Nephron (organoid): ENCODE measurements around the gene FAM216B.

Experiments
- H3K27ac Mint-ChIP-seq, 3 experiments: 2 replicates each; pipeline ENCODE4 v1.8.0; 2020; ENCODE audit warnings: mixed read lengths in 3 of 3, mild to moderate bottlenecking in 2 of 3, moderate library complexity in 1 of 3
- H3K27me3 Mint-ChIP-seq: 2 replicates; pipeline ENCODE4 v1.8.0; 2021; ENCODE audit warnings: low read depth, mild to moderate bottlenecking, moderate library complexity, mixed read lengths
- H3K36me3 Mint-ChIP-seq: 2 replicates; pipeline ENCODE4 v1.8.0; 2020; ENCODE audit warnings: low read depth, mixed read lengths
- H3K4me1 Mint-ChIP-seq: 2 replicates; pipeline ENCODE4 v1.8.0; 2020; ENCODE audit warnings: mixed read lengths
- H3K4me3 Mint-ChIP-seq, 3 experiments: 2 replicates each; pipeline ENCODE4 v1.8.0; 2020; ENCODE audit warnings: mild to moderate bottlenecking in 3 of 3, mixed read lengths in 3 of 3, moderate library complexity in 2 of 3
- H3K9me3 Mint-ChIP-seq: 2 replicates; pipeline ENCODE4 v1.8.0; 2020; ENCODE audit warnings: mixed read lengths
- CTCF ChIP-seq, 3 experiments: fragments of 200-600 bp; sonication (generic); IDR thresholded peaks; one replicate each; pipeline ENCODE4 v1.5.0; 2021; ENCODE audit warnings: antibody characterized with exemption in 3 of 3; ENCODE audit not compliant: unreplicated experiment in 3 of 3

Gene FAM216B

DNA sequence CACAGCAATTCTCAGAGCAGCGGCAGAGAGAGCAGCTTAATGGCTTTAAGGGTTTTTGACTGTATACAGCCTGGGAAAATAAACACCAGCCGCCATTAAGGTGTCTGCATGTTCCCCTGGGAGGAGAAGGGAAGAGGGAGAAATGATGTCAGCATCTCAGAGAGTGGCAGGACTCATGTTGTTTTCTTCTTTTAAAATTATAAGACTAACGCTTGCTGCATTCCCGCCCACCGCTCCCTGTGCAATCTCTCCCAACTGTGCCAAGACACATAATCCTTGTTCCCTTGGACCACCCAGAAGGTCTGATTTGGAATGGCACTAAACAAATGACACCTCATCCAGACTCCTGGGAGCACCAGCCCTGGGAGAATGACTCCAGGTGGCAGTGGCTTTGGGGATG lies 27.7 kb upstream of the FAM216B start:
- Mint-ChIP-seq H3K4me1 (peaks cover 41% of the 10 kb centered on the region), H3K27ac (peak overlapping the region; percentile 36 to 89 (median 62)), H3K27me3 (no peaks in the 10 kb centered on the region), H3K9me3 (peaks cover 3% of the 10 kb centered on the region), H3K4me3 (peak overlapping the region in 1 of 3 experiments; percentile 21), H3K36me3 (no peaks in the 10 kb centered on the region)
- TF ChIP-seq CTCF (IDR thresholded peaks at IDR 0.05; ENCODE audit: unreplicated experiment in 3 of 3) = no peak

GRCh38 chr13:42754801-42755510 lies 26.4 kb upstream of the FAM216B start:
- H3K27me3 Mint-ChIP-seq = no peaks in the 10 kb centered on the region
- H3K36me3 Mint-ChIP-seq = no peaks in the 10 kb centered on the region
- peaks cover 3% of the 10 kb centered on the region for H3K9me3 Mint-ChIP-seq
- H3K4me1 Mint-ChIP-seq = peaks cover 41% of the 10 kb centered on the region
- H3K4me3 Mint-ChIP-seq = no peak overlapping the region
- no peak for TF ChIP-seq CTCF (IDR thresholded peaks at IDR 0.05; ENCODE audit: unreplicated experiment in 3 of 3)
- H3K27ac Mint-ChIP-seq = peak overlapping the region; percentile 1 to 72 (median 62)

DNA sequence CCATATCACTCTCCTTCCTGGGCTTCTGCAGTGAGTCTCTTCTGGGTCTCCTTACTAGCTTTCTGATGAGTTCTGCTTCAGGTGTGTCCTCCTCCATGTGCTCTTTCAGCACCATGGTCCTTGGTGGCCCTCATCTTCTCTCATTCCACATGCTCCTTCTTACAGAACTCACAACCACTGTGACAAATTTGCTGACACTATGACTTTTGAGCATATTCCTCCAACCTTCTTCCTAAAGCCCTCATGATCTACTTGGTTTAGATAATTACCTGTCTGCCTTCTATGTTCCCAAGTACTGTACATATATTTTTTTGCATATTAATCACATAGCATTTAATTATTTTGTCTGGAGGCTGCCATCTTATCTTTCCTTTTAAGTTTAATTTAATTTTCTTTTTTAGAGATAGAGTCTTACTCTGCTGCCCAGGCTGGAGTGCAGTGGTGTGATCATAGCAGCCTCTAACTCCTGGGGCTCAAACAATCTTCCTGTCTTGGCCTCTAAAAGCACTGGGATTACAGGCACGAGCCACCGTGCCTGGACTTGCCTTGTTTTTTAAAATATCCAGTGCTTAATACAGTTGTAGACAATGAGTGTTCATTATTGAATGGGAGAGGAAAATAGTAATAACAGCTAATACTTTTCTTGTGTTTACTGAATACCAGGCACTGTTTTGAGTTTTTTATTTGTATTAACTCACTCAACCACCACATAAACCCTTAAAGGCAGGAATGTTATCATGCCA lies 23.5 kb upstream of the FAM216B start:
- no peak for TF ChIP-seq CTCF (IDR thresholded peaks at IDR 0.05; ENCODE audit: unreplicated experiment in 3 of 3)
- Mint-ChIP-seq H3K36me3 (no peaks in the 10 kb centered on the region), H3K4me1 (peaks cover 39% of the 10 kb centered on the region), H3K4me3 (no peak overlapping the region), H3K27ac (peak overlapping the region in 1 of 3 experiments; percentile 2), H3K27me3 (no peaks in the 10 kb centered on the region), H3K9me3 (peaks cover 3% of the 10 kb centered on the region)

DNA sequence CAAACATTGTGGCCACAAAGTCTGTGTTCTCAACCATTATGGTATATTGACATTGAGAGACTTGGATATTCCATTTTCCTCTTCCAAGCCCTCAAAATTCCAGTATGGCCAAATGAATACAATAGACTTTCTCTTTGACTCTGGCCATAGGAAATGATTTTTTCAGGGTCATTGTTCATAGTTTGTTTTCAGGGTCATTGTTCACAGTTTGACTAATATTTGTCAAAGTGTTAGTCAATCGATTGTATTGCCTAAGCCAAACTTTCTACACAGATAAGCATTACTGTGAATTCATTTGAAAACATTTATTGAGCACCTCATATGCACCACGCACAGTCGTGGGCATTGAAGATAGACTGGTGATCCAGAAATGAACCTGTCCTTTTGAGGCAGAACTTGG lies 22.9 kb upstream of the FAM216B start:
- Mint-ChIP-seq H3K4me1 (peaks cover 33% of the 10 kb centered on the region), H3K4me3 (no peak overlapping the region), H3K27me3 (no peaks in the 10 kb centered on the region), H3K36me3 (no peaks in the 10 kb centered on the region), H3K9me3 (peaks cover 3% of the 10 kb centered on the region), H3K27ac (no peak overlapping the region)
- TF ChIP-seq CTCF (IDR thresholded peaks at IDR 0.05; ENCODE audit: unreplicated experiment in 3 of 3) = no peak

- peaks cover 3% of the 10 kb centered on the region for H3K9me3 Mint-ChIP-seq
- no peak overlapping the region for H3K4me3 Mint-ChIP-seq
- peak overlapping the region in 2 of 3 experiments; percentile 63 to 80 for H3K27ac Mint-ChIP-seq
- peaks cover 11% of the 10 kb centered on the region for H3K4me1 Mint-ChIP-seq
- TF ChIP-seq CTCF (IDR thresholded peaks at IDR 0.05; ENCODE audit: unreplicated experiment in 3 of 3) = no peak
- H3K36me3 Mint-ChIP-seq = no peaks in the 10 kb centered on the region
- no peaks in the 10 kb centered on the region for H3K27me3 Mint-ChIP-seq
Observed at GRCh38 chr13:42760951-42761350, 20.4 kb upstream of the FAM216B start.
